ENCODE results near the gene C9.

Gene C9

DNA sequence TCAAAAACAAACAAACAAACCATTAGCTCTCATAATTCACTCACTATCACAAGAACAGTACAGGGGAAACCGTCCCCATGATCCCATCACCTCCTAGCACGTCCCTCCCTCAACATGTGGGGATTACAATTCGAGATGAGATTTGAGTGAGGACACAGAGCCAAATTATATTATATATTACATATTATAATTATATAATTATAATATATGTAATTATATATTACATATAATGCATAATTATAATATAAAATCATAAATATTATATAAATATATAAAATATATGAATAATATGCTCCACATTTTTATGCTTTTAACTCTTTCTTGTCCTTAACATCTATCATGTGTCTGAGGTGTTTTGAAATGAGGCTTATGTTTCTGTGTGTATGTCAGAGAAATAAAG is 3.4 kb upstream of the C9 start:
- Mint-ChIP-seq H3K4me1 (ENCODE audit: low read depth in 2 of 2) (peaks cover 0 to 14% of the 10 kb centered on the region in 2 donors), H3K9me3 (no peaks in the 10 kb centered on the region)

GRCh38 chr5:39363217-39363616 is 1.1 kb downstream of the C9 start:
- Mint-ChIP-seq H3K4me3 (no peak overlapping the region), H3K4me1 (ENCODE audit: low read depth in 2 of 2) (peaks cover 0 to 6% of the 10 kb centered on the region in 2 donors), H3K27me3 (peaks cover 6 to 25% of the 10 kb centered on the region in 2 donors), H3K27ac (no peak overlapping the region), H3K9me3 (peaks cover 0 to 2% of the 10 kb centered on the region in 2 donors), H3K36me3 (ENCODE audit: insufficient read depth) (no peaks in the 10 kb centered on the region)
- ATAC-seq (replicated peaks) = no peak
- no peak for DNase-seq

More for the DNA sequence above, 3.4 kb upstream of the C9 start:
- peaks cover 6 to 25% of the 10 kb centered on the region in 2 donors for H3K27me3 Mint-ChIP-seq
- DNase-seq (no peak), ATAC-seq (replicated peaks) (no peak)
- no peaks in the 10 kb centered on the region for H3K36me3 Mint-ChIP-seq (ENCODE audit: insufficient read depth)
- no peak overlapping the region for H3K4me3 Mint-ChIP-seq
- no peak overlapping the region for H3K27ac Mint-ChIP-seq

DNA sequence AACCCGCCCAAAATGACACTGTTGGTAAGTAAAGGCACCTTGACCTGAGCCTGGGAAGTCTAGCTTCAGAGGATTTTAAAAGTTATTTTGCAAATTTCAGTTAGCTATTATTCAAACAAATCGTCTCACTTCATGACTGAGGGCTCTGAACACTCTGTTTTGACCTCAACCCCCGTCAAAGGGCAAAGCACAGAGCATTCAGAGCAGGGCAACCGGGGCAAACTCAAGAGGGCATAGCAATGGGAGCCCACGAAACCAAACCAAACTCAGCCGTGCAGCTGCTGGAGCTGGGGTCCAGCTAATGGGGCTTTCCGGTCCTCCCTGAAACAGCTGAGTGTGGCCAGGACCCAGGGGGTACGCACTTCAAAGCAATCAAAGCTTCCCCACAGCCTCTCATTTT is 1.6 kb downstream of the C9 start:
- peaks cover 0 to 6% of the 10 kb centered on the region in 2 donors for H3K4me1 Mint-ChIP-seq (ENCODE audit: low read depth in 2 of 2)
- H3K4me3 Mint-ChIP-seq = no peak overlapping the region
- H3K27ac Mint-ChIP-seq = no peak overlapping the region
- peaks cover 0 to 2% of the 10 kb centered on the region in 2 donors for H3K9me3 Mint-ChIP-seq
- no peaks in the 10 kb centered on the region for H3K36me3 Mint-ChIP-seq (ENCODE audit: insufficient read depth)
- no peak for ATAC-seq (replicated peaks)
- peaks cover 6 to 25% of the 10 kb centered on the region in 2 donors for H3K27me3 Mint-ChIP-seq
- no peak for DNase-seq

DNA sequence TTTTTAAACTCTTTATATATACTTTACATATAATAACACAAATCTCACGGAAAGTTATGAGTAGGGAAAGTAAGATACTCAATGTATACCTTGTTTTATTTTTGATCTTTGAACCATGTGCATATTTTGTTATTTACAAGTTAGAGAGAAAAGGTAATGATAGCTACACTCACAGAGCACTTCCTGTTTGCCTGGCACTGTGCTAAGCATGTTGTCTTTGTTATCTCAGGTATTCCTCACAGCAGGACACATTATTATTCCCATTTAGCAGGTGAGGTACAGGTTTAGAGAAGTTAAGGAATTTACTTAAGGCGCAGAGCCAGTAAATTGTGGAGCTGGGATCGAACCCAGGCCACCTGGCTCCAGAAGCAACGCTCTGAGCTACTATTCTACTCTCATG is 3.0 kb downstream of the C9 start:
- Mint-ChIP-seq H3K4me3 (no peak overlapping the region), H3K4me1 (ENCODE audit: low read depth in 2 of 2) (peaks cover 0 to 6% of the 10 kb centered on the region in 2 donors), H3K36me3 (ENCODE audit: insufficient read depth) (no peaks in the 10 kb centered on the region), H3K27me3 (peaks cover 0 to 12% of the 10 kb centered on the region in 2 donors), H3K9me3 (peaks cover 0 to 2% of the 10 kb centered on the region in 2 donors), H3K27ac (no peak overlapping the region)
- DNase-seq = no peak
- no peak for ATAC-seq (replicated peaks)

DNA sequence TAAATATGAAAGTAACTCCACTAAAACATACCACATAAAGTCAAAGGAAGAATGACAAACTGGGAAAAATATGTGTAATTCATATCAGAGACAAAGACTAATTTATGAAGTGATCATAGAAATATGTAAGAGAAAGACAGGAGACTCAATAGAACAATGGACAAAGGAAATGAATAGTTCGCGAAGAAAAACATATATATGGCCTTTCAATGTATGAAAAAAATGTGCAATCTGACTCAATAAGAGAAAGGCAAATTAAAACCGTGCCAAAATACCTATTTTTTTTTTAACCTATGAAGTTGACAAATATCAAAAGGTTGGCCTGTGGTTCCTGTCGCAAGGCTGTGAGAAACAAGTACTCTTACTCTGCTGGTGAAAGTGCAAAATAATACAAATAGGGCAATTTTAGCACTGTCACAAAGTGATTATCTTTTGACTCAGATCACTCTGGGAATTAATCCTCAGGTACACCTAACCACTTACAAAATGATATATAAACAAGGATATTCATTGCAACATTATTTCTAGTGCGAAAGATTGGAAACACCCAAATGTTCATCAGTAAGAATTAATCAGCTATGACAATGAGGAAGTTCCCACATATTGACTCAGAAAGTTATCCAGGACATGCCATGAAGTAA is 3.7 kb downstream of the C9 start:
- DNase-seq = no peak
- Mint-ChIP-seq H3K27ac (no peak overlapping the region), H3K27me3 (peaks cover 0 to 8% of the 10 kb centered on the region in 2 donors), H3K36me3 (ENCODE audit: insufficient read depth) (no peaks in the 10 kb centered on the region), H3K9me3 (peaks cover 0 to 2% of the 10 kb centered on the region in 2 donors), H3K4me3 (no peak overlapping the region), H3K4me1 (ENCODE audit: low read depth in 2 of 2) (peaks cover 0 to 6% of the 10 kb centered on the region in 2 donors)
- ATAC-seq (replicated peaks) = no peak

DNA sequence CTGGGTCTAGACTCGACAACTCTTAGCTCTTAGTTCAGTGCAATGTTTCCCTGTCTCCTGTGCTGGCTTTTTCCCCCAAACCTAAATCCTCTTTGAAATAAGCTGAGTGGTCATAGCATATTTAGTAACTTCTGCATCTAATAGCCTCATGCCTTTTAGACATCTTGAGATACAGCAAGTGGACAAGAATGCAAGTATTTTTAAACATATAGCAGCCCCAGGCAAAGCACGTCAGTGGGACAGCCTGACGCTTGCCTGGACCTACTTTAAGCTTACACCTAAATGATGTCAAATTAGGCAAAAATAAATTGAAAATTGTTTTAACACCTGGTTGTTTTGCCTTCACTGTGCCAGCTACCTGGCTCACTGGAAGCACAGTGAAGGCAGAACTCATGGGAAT is 8.0 kb downstream of the C9 start:
- Mint-ChIP-seq H3K9me3 (peaks cover 9% of the 10 kb centered on the region in 2 donors), H3K36me3 (ENCODE audit: insufficient read depth) (no peaks in the 10 kb centered on the region), H3K27me3 (no peaks in the 10 kb centered on the region), H3K4me1 (ENCODE audit: low read depth in 2 of 2) (peaks cover 0 to 6% of the 10 kb centered on the region in 2 donors), H3K27ac (no peak overlapping the region), H3K4me3 (no peak overlapping the region)
- DNase-seq (no peak), ATAC-seq (replicated peaks) (no peak)

GRCh38 chr5:39355324-39355723 is 9.0 kb downstream of the C9 start:
- no peak overlapping the region for H3K27ac Mint-ChIP-seq

DNA sequence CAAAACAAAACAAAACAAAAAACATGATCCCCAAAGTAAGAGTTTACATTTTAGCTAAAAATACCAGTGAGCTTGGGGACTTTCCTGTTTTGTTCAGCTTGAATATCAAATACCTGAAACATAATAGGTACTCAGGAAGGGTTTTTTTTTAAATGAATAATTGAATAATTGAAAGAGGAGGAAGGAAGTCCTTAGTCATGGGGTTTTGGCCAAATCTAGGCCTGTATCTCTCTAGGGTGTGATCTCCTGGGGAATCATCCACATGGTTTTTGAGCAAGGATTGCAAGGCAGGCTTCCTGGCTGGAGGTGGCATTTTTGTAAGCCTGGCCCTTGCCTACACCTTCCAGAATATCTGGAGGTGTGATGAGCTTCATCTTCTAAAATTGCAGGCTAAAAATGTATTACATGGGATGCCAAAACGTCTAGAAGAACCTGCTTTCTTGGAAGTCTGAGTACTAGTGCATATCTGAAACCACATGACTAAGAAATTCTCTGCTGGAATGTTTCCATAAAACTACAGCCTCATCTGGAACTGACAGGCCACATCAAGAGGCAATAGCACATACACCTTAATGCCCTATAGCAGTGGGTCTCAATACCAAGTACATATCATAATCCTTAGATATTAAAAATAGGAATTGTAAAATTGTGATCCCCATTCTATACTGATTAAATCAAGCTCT is 10.4 kb downstream of the C9 start:
- ATAC-seq (replicated peaks) (no peak), DNase-seq (no peak)
- H3K27ac Mint-ChIP-seq = no peak overlapping the region
- H3K36me3 Mint-ChIP-seq (ENCODE audit: insufficient read depth) = no peaks in the 10 kb centered on the region
- H3K4me1 Mint-ChIP-seq (ENCODE audit: low read depth in 2 of 2) = no peaks in the 10 kb centered on the region
- H3K4me3 Mint-ChIP-seq = no peak overlapping the region
- H3K27me3 Mint-ChIP-seq = no peaks in the 10 kb centered on the region
- peaks cover 6 to 10% of the 10 kb centered on the region in 2 donors for H3K9me3 Mint-ChIP-seq

More at GRCh38 chr5:39355324-39355723, 9.0 kb downstream of the C9 start:
- Mint-ChIP-seq H3K9me3 (peaks cover 9 to 10% of the 10 kb centered on the region in 2 donors), H3K4me1 (ENCODE audit: low read depth in 2 of 2) (peaks cover 0 to 1% of the 10 kb centered on the region in 2 donors), H3K36me3 (ENCODE audit: insufficient read depth) (no peaks in the 10 kb centered on the region), H3K4me3 (no peak overlapping the region), H3K27me3 (no peaks in the 10 kb centered on the region)
- ATAC-seq (replicated peaks) (no peak), DNase-seq (no peak)

- Mint-ChIP-seq H3K4me3 (no peak overlapping the region), H3K36me3 (ENCODE audit: insufficient read depth) (no peaks in the 10 kb centered on the region), H3K4me1 (ENCODE audit: low read depth in 2 of 2) (no peaks in the 10 kb centered on the region), H3K27me3 (no peaks in the 10 kb centered on the region), H3K9me3 (peaks cover 6 to 10% of the 10 kb centered on the region in 2 donors), H3K27ac (no peak overlapping the region)
- ATAC-seq (replicated peaks) (no peak), DNase-seq (no peak)
These were observed 11.3 kb downstream of the C9 start for GRCh38 chr5:39352951-39353350.

- ATAC-seq (replicated peaks) = no peak
- no peak overlapping the region for H3K4me3 Mint-ChIP-seq
- peaks cover 6 to 10% of the 10 kb centered on the region in 2 donors for H3K9me3 Mint-ChIP-seq
- H3K36me3 Mint-ChIP-seq (ENCODE audit: insufficient read depth) = no peaks in the 10 kb centered on the region
- H3K4me1 Mint-ChIP-seq (ENCODE audit: low read depth in 2 of 2) = no peaks in the 10 kb centered on the region
- DNase-seq = no peak
- H3K27me3 Mint-ChIP-seq = no peaks in the 10 kb centered on the region
- H3K27ac Mint-ChIP-seq = no peak overlapping the region
These were observed 12.1 kb downstream of the C9 start for GRCh38 chr5:39352170-39352569.

DNA sequence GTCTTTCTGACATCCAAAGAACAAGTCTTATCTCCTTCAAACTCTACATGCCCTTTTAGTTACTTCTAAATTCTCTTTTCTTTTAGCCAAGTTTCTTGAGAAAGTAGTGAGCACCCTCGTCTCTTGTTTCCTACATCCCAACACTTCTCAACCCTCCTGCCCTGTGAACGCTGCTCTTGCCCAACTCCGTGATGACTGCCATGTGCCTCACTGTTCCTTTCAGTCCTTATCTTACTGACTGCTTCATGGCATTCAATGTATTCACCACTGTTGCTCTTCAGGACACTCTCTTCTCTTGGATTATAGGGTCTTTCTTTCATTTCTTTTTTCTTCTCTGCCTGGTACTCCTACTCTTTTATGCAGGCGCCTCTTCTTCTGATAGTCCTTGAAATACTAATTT is 14.8 kb downstream of the C9 start:
- peaks cover 6 to 10% of the 10 kb centered on the region in 2 donors for H3K9me3 Mint-ChIP-seq
- no peaks in the 10 kb centered on the region for H3K4me1 Mint-ChIP-seq (ENCODE audit: low read depth in 2 of 2)
- H3K36me3 Mint-ChIP-seq (ENCODE audit: insufficient read depth) = no peaks in the 10 kb centered on the region

GRCh38 chr5:39342460-39342859 is 21.8 kb downstream of the C9 start:
- Mint-ChIP-seq H3K4me3 (no peak overlapping the region), H3K27ac (no peak overlapping the region), H3K36me3 (ENCODE audit: insufficient read depth) (no peaks in the 10 kb centered on the region), H3K9me3 (no peaks in the 10 kb centered on the region), H3K4me1 (ENCODE audit: low read depth in 2 of 2) (no peaks in the 10 kb centered on the region), H3K27me3 (peaks cover 38 to 51% of the 10 kb centered on the region in 2 donors)
- DNase-seq = no peak
- ATAC-seq (replicated peaks) = no peak

More for the DNA sequence above, 14.8 kb downstream of the C9 start:
- no peak overlapping the region for H3K27ac Mint-ChIP-seq
- DNase-seq = no peak
- no peak overlapping the region for H3K4me3 Mint-ChIP-seq
- no peak for ATAC-seq (replicated peaks)
- H3K27me3 Mint-ChIP-seq = peaks cover 14 to 17% of the 10 kb centered on the region in 2 donors

DNA sequence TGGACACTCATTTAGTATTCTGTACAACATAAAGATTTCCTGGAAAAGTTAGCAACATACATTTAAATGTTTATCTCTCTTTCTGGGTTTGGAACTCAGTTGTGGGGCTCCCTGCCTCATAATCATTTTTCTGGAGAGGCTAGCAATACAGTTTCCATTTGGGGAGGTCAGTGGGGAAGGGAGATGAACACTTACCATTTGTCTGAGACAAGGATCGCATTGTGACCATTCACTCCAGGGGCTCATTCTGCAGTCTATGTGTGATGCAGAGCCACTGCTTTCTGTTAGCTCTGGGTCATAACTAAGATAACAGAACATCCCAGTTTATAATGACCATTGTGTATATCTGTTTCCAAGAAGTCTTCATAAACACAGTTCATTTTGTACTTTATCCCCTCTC is 22.4 kb downstream of the C9 start:
- H3K4me3 Mint-ChIP-seq = no peak overlapping the region
- no peaks in the 10 kb centered on the region for H3K9me3 Mint-ChIP-seq
- no peaks in the 10 kb centered on the region for H3K36me3 Mint-ChIP-seq (ENCODE audit: insufficient read depth)
- ATAC-seq (replicated peaks) (no peak), DNase-seq (no peak)
- H3K4me1 Mint-ChIP-seq (ENCODE audit: low read depth in 2 of 2) = no peaks in the 10 kb centered on the region
- H3K27me3 Mint-ChIP-seq = peaks cover 38 to 51% of the 10 kb centered on the region in 2 donors
- H3K27ac Mint-ChIP-seq = no peak overlapping the region

GRCh38 chr5:39340506-39340905 is 23.8 kb downstream of the C9 start:
- H3K4me3 Mint-ChIP-seq = no peak overlapping the region
- no peak overlapping the region for H3K27ac Mint-ChIP-seq
- ATAC-seq (replicated peaks) (no peak), DNase-seq (no peak)
- H3K36me3 Mint-ChIP-seq (ENCODE audit: insufficient read depth) = no peaks in the 10 kb centered on the region
- H3K4me1 Mint-ChIP-seq (ENCODE audit: low read depth in 2 of 2) = no peaks in the 10 kb centered on the region
- H3K9me3 Mint-ChIP-seq = no peaks in the 10 kb centered on the region
- H3K27me3 Mint-ChIP-seq = peaks cover 35 to 45% of the 10 kb centered on the region in 2 donors
